Tibial nerve (tissue), 4 donors: ENCODE measurements around the gene NOX5. TPM values are rescaled to one million over a fixed set of nuclear protein-coding genes. Genes with fewer than 3 reads are reported as not detected.
"Not testable (repeated sequence)": the region's sequence is repeated elsewhere in the genome, so short reads cannot be mapped to it uniquely, and the experiment has no call there.

Experiments used
- DNase-seq, 2 donors: peaks; one replicate each; pipeline ENCODE4 v3.0.0-alpha.2; 2019; ENCODE audit warnings: low spot score in 2 of 2
- H3K27ac ChIP-seq, 4 donors: fragments of 200-600 bp; sonication (generic) in 3 of 4; one replicate each; pipeline ENCODE4 v1.5.1; 2017 to 2019; ENCODE audit warnings: mild to moderate bottlenecking in 1 of 4
- H3K27me3 ChIP-seq, 2 donors: fragments of 200-600 bp; sonication (generic) in 1 of 2; one replicate each; pipeline versions ENCODE4 v1.5.1 to v1.6.0; 2017 to 2019
- H3K36me3 ChIP-seq, 3 donors: fragments of 200-600 bp; sonication (generic); one replicate each; pipeline ENCODE4 v1.5.1; 2018 to 2019
- H3K4me1 ChIP-seq, 4 donors: fragments of 200-600 bp; sonication (generic) in 3 of 4; one replicate each; pipeline ENCODE4 v1.5.1; 2017 to 2019
- H3K4me3 ChIP-seq, 4 donors: fragments of 200-600 bp; sonication (generic) in 3 of 4; one replicate each; pipeline ENCODE4 v1.5.1; 2017 to 2019; ENCODE audit warnings: mild to moderate bottlenecking in 1 of 4, moderate library complexity in 1 of 4
- H3K9me3 ChIP-seq, 4 donors: fragments of 200-600 bp; sonication (generic) in 3 of 4; one replicate each; pipeline ENCODE4 v1.5.1; 2017 to 2019
- CTCF ChIP-seq, 5 experiments: fragments of 200-600 bp in 3 of 5; fragments of 450-650 bp in 2 of 5; sonication (generic) in 3 of 5; IDR thresholded peaks; one replicate each; pipeline ENCODE4 v1.5.1; 2016 to 2019; ENCODE audit warnings: antibody characterized with exemption in 5 of 5, mild to moderate bottlenecking in 3 of 5, moderate library complexity in 2 of 5
- EP300 ChIP-seq, 2 donors: sonication (generic); formaldehyde crosslinking; IDR thresholded peaks; one replicate each; pipeline ENCODE4 v1.6.1; 2017; ENCODE audit warnings: antibody characterized with exemption in 2 of 2, mild to moderate bottlenecking in 1 of 2
- POLR2A ChIP-seq, 2 donors: fragments of 450-650 bp; IDR thresholded peaks; one replicate each; pipeline ENCODE4 v1.6.1; 2017; ENCODE audit warnings: antibody characterized with exemption in 2 of 2, mild to moderate bottlenecking in 2 of 2, moderate library complexity in 2 of 2
- WGBS, 2 donors: methylation state at CpG; one replicate each; pipeline ENCODE4 v1.1.5; 2018; 5-methylcytosine and 5-hydroxymethylcytosine counted together
- total RNA-seq, 4 donors: library from RNA; depleted of rRNA; stranded (reverse); fragments of >200 nt; gene quantifications; one replicate each; pipeline ENCODE4 v1.1.0, GENCODE V29; 2016

Gene NOX5
- total RNA-seq, 4 donors from 2014 or later = 0.21 to 2.7 (median 1.1) TPM

GRCh38 chr15:69061414-69061842 is 46.9 kb downstream of the NOX5 start:
- Histone ChIP-seq H3K36me3 (no peaks in the 10 kb centered on the region), H3K27me3 (no peaks in the 10 kb centered on the region), H3K9me3 (no peaks in the 10 kb centered on the region), H3K4me3 (no peak overlapping the region), H3K4me1 (peaks cover 0 to 9% (median 0%) of the 10 kb centered on the region in 4 donors), H3K27ac (no peak overlapping the region)
- TF ChIP-seq POLR2A (IDR thresholded peaks at IDR 0.05) (no peak), CTCF (IDR thresholded peaks at IDR 0.05) (no peak), EP300 (IDR thresholded peaks at IDR 0.05) (no peak)
- DNase-seq = no peak

- Histone ChIP-seq H3K36me3 (no peaks in the 10 kb centered on the region), H3K4me1 (no peaks in the 10 kb centered on the region), H3K9me3 (peaks cover 0 to 3% (median 0%) of the 10 kb centered on the region in 4 donors), H3K27ac (no peak overlapping the region), H3K4me3 (no peak overlapping the region), H3K27me3 (no peaks in the 10 kb centered on the region)
- no peak for DNase-seq
- 58 to 74% methylated on average over 3 of the region's 3 CpGs for WGBS, 2 donors
- TF ChIP-seq CTCF (IDR thresholded peaks at IDR 0.05) = no peak
- TF ChIP-seq POLR2A (IDR thresholded peaks at IDR 0.05) = no peak
- TF ChIP-seq EP300 (IDR thresholded peaks at IDR 0.05) = no peak
Measured at GRCh38 chr15:69064649-69065048, 50.2 kb downstream of the NOX5 start.

- TF ChIP-seq POLR2A (IDR thresholded peaks at IDR 0.05) = no peak
- no peak for TF ChIP-seq EP300 (IDR thresholded peaks at IDR 0.05)
- no peak for TF ChIP-seq CTCF (IDR thresholded peaks at IDR 0.05)
- Histone ChIP-seq H3K4me3 (no peak overlapping the region), H3K36me3 (no peaks in the 10 kb centered on the region), H3K4me1 (no peaks in the 10 kb centered on the region), H3K27ac (no peak overlapping the region), H3K27me3 (no peaks in the 10 kb centered on the region), H3K9me3 (peaks cover 0 to 3% (median 0%) of the 10 kb centered on the region in 4 donors)
- DNase-seq = no peak
- 85 to 91% methylated on average over 9 of the region's 9 CpGs for WGBS, 2 donors
Measured at GRCh38 chr15:69066007-69066995, 51.8 kb downstream of the NOX5 start.

- Histone ChIP-seq H3K36me3 (no peaks in the 10 kb centered on the region), H3K27me3 (no peaks in the 10 kb centered on the region), H3K4me3 (no peak overlapping the region), H3K9me3 (peaks cover 0 to 3% (median 0%) of the 10 kb centered on the region in 4 donors), H3K4me1 (no peaks in the 10 kb centered on the region), H3K27ac (no peak overlapping the region)
- 88 to 100% methylated on average over 1 of the region's 1 CpG for WGBS, 2 donors
- no peak for DNase-seq
- no peak for TF ChIP-seq CTCF (IDR thresholded peaks at IDR 0.05)
- no peak for TF ChIP-seq POLR2A (IDR thresholded peaks at IDR 0.05)
- TF ChIP-seq EP300 (IDR thresholded peaks at IDR 0.05) = no peak
Measured at GRCh38 chr15:69067296-69067695, 52.8 kb downstream of the NOX5 start.

- TF ChIP-seq EP300 (IDR thresholded peaks at IDR 0.05) = no peak
- no peak for TF ChIP-seq CTCF (IDR thresholded peaks at IDR 0.05)
- TF ChIP-seq POLR2A (IDR thresholded peaks at IDR 0.05) = no peak
- H3K27me3 ChIP-seq = no peaks in the 10 kb centered on the region
- no peak overlapping the region for H3K4me3 ChIP-seq
- H3K4me1 ChIP-seq = no peaks in the 10 kb centered on the region
- 90 to 92% methylated on average over 3 of the region's 3 CpGs for WGBS, 2 donors
- peaks cover 0 to 3% (median 0%) of the 10 kb centered on the region in 4 donors for H3K9me3 ChIP-seq
- no peaks in the 10 kb centered on the region for H3K36me3 ChIP-seq
- DNase-seq = no peak
- H3K27ac ChIP-seq = no peak overlapping the region
Measured at GRCh38 chr15:69068157-69068556, 53.7 kb downstream of the NOX5 start.

GRCh38 chr15:69069290-69069689 is 54.8 kb downstream of the NOX5 start:
- not testable (repeated sequence) for H3K9me3 ChIP-seq, H3K27ac ChIP-seq, H3K4me1 ChIP-seq, DNase-seq, H3K27me3 ChIP-seq, H3K36me3 ChIP-seq, H3K4me3 ChIP-seq
